ENCODE results near the gene ITM2C.
A peak's percentile ranks its signal among the peaks of the same experiment; 100 is the strongest.

Gene ITM2C

DNA sequence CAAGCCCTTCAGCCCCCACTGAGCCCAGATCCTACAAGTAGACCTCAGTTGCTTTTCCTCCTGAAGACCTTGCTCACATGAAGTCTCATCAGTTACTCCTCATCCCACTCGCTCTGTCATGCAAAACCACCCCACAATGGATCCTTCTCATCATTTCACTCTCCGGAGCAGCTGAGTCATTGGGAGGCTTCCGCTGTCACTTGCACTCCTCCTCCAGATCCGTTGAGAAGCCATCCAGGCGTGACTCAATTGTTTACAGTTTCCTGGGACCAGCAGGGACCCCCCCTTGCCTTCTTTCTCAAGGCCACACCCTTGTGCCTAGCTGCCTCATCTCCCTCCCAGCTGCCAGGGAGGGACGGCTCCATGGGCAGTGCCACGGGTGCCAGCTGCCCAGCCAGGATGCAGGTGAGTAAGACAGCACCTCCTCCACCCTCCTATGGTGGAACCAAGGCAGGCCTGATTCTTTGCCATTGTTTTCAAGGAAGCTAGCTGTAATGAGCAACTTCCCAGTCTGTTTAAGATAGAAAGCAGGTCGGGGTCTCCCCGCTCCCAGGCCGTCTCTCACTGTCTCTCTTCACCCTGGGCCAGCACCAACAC is 44.0 kb downstream of the ITM2C start:
- DNase-seq, result no peak

DNA sequence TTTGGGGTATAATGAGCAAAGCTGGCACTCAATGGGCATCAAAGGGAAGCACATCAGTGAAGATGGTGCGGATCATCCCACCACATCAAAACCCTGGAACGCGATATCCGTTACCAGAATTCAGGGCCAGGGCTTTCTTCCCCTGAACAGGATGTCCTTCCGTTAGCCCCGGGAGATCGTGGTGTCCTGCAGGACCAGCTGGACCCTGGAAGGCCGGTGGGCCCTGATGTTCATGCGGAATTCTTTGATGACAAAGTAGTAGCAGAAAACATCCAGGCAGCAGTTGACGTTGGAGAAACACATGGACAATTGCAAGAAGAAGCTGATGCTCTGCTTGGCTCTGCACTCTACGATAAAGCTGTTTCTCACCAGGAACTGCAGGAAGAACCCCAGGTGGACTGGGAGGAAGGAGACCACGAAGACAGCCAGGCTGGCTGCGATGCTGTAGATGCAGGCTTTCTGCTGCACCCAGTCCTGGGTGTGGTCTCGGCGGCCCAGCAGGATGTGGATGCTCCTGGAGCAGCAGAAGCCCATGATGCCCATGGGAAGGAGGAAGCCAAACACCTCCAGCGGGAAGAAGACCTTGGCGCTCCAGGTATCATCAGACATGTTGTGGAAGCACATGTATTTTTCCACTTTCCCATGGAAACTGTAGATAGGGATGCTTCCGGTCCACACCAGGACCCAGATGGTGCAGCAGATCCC is 45.3 kb downstream of the ITM2C start:
- no peak for DNase-seq

DNA sequence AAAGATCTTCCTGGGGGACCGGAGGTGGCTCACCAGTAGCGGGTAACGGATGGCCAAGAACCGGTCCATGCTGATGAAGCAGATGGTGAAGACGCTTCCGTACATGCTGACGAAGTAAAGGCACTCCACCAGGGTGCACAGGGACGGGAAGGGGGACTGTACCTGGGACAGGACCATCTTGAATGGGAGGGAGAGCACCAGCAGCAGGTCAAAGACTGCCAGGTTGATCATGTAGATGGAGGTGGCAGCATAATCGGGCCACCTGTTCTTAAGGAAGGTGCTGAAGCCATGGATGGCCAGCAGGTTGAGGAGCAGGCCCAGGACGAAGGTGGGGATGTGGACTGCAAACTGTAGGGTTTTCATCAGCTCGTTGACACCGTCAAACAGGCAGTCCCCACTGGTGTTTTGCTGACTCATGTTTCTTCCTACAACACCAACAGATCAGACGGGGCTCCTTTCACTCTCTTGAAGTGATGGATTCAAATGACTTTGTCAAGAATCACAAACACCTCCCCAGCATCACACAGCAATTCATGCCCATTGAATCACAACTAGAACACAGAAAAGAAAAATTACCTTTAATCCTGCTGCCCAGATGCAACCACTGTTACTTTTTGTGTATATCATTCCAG is 45.9 kb downstream of the ITM2C start:
- no peak for DNase-seq

DNA sequence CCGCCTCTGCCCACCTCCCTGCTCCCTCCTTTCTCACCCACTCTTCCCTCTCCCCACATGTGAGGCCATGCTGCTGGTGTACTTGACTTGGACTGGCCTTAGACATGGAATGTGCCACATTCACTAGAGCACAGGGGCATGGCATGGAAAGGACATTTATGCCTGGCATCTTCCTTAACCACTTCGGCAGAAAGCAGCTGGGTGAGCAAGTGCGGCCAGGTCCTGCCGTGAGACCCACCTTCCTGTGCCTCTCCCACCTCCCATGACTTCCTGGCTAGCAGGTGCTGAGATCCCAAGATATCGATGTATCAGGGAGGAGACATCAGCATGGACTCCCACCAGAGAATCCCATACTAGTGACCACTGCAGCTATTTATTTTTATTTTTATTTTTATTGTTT is 47.3 kb downstream of the ITM2C start:
- DNase-seq, result no peak

DNA sequence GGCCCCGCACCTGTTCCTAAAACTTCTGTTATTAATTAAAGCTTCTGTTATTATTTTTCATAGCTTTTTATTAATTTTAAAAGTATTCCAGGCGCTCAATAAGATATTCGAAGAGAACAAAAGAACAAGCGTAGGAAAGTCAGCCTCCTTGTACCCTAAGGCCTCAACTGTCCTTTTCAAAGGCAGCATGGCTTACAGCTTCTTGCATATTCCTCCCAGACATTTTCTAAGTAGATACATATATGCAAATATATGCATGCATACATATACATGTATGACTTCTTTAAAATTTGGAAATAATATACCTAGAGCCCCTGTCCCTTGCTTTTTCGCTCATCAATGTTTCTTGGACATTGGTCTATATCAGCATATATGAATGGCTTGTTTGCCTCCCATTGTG is 48.0 kb downstream of the ITM2C start:
- no peak for DNase-seq

DNA sequence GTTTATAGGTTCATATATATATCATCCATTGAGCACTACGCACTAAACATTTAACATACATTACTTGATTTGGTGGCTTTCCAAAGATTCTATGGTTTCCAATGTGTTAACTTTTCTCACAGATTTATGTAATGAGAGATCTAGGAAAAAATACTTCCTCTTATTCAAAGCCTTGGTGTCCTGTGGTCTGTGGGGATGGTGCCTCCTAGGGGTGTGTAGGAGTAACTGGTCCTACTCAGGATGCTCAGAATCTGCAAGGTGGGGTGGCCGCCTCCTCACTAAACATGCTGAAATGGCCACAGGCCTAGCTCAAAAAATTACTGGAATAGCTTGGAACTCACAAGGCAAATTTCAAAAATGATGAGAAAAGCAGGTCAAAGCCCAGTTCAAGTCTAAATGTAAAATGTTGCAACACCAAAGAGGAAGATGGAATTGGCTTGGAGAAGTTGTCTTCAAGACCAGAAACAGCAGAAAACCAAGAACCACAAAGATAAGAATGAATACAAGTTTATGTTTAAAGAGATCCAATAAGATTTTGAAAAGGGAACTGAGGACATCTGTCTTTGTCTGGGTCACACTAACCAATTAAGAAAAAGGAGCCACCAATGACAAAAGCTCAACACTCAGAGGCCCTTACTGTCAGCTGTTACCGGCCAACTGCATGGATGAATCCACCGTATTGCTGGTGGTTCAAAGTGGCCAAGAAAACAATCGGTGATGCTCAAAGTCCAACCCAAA is 48.8 kb downstream of the ITM2C start:
- peak; percentile 27 to 57 for DNase-seq

DNA sequence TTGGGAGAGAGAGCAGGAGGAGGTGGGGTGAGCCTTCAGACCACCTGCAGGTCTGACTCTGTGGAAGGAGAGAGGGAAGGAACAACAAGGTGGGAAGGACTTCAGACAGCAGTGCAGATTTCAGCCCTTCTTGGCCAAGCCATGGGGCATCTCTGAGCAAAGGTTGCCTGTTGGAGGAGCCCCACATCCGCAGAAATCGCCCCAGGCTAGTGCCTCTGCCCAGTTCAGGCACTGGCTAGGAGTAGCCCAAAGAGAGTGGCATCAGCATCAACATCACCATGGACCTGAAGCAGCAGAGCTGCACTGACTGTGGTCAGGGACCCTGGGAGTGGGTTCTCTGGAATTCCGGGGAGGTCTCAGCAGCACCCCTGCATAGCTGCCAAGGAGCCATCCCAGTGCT is 50.1 kb downstream of the ITM2C start:
- no peak for DNase-seq

DNA sequence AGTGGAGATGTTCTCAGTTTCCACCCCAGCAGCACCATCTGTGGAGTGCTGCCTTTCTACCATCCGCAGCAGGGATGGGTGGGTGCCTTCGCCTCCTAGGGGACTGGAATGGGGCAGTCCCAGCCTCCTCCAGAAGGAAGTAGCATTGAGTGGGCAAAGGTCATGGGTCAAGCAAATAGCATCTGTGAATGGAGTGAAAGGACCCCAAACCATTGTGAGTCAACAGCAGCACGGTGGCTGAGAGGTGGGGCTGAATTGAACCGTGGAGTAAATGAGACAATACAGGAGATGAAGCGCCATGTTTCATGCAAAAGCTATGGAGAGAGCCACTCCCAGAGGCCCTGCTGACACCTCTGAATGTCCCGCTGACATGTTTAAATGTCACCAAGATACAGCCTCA is 50.6 kb downstream of the ITM2C start:
- DNase-seq, result no peak

DNA sequence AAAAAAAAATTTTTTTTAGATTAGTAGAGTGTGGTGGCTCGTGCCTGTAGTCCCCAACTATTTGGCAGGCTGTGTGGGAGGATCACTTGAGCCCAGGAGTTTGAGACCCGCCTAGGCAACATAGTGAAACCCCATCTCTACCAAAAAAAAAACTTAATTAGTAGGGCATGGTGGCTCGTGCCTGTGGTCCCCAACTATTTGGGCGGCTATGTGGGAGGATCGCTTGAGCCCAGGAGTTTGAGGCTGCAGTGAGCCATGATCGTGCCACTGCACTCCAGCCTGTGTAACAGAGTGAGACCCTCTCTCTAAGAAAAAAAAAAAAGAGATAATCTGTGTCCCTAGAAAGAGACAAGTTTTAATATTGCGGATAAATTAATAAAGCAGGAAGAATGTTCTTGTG is 51.5 kb downstream of the ITM2C start:
- DNase-seq, result no peak

DNA sequence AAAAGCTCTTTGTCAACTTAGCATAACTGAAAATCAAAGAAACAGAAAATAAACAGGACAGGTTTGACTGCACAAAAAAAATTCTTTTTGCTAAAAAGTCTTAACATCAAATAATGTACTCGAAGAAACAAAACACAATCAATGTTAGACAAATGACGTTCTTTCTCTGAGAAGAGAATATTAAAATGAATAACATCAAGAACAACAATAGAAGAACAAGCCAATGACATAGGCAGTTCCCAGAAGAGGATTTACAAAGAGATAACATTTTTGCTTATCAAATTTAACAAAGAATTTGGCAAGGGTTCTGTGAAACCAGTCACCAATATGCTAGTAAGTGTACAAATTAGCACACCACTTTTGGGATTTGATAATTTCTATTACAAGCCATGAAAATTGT is 54.5 kb downstream of the ITM2C start:
- DNase-seq, result no peak

DNA sequence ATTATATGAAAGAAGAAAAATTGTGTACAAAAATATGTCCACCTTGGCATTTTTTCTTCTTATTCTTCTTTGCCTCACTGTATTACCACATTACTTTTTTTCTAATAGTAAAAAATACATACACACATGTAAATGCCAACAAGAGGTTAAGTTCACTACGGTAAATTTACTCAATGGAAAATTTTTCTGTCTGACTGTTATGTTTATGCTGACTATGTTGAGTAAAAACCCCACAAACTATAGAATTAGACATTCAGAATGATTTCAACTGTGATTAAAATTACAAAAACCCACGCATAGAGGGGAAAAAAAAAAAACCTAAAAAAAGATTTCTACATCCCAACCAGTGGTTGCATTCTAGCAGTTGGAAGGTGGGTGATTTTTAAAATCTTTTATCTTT is 54.9 kb downstream of the ITM2C start:
- no peak for DNase-seq

DNA sequence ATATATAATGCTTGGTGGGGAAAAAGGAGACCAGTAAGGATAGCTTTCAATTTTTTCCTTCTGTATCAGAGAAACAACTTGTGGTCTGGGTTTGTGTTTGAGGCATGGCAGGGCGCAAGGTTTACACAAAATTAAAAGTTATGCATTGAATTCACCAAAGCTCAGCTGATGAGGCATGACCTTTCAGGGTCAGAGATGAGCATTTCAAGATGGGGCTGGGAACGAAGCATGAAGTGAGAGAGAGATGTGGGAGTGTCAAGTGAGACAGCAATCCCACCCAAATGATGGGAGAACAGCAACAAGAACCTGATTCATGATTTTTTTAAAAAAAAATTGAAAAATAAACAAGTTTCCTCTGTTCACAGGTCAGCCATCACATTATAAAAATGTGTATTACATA is 55.4 kb downstream of the ITM2C start:
- no peak for DNase-seq

DNA sequence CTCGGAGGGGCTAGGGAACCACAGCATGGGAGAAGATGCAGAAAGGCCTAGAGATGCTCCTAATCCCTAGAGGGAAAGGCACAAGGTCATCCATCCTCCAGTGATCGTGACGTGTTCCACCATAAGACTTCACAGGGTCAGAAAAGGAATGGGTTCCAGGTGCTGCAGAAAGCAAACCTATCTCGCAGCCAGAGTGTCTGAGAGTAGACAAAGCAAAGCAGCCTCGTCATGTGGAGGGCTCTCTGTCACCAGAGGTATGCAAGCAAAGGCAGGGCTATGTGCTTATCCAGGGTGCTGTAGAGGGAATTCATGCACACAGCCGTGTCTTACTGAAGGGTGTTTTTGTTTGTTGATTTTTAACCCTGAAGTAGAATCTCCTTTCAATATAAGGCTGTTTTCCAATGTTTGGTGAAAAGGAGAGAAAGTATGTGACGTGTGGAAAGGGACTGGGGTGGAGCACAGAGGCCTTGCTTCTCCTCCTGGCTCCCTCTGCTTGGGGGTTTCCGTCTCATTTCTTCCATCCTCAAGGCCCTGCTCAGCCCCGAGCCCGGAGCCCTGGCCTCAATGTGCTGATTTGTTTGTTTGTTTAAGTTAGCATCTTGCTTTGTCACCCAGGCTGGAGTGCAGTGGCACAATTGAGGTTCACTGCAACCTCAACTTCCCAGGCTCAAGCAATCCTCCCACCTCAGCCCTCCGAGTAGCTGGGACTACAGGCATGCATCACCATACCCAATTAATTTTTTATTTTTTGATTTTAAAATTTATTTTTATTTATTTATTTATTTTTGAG is 57.3 kb downstream of the ITM2C start:
- no peak for DNase-seq

DNA sequence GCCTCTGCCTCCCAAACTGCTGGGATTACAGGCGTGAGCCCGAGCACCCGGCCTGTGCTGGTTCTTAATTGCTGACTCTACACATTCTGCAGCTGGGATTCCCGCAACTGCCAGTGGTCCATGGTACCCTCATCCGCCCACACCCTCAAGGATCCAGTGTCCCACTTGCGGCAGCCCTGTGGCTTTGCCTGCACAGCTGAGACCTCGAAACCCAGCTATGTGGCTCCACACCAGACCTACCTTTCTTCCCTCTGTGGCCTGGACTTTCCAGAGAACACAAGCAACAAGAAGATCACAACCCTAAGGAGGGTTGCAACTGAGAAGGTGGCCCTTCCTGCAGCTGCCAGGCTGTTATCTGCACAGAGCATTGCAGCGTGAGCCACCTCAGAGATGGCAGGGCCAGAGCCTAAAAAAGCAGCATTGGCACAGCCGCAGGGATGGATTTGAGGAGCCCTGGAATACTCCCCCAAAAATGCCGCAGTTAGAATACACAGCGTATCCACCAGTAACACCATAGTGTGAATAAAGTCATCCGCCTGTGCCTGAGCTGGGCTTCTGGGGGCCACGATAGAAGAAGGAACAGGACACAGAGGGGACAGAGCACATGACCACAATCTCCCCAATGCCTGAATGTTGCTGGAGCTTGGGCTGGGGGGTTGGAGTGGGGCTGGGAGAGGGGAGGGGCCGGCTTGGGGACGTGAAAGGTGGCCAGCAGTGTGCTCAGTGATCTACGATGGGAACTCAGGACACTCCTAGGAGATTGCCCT is 58.4 kb downstream of the ITM2C start:
- DNase-seq, result no peak

DNA sequence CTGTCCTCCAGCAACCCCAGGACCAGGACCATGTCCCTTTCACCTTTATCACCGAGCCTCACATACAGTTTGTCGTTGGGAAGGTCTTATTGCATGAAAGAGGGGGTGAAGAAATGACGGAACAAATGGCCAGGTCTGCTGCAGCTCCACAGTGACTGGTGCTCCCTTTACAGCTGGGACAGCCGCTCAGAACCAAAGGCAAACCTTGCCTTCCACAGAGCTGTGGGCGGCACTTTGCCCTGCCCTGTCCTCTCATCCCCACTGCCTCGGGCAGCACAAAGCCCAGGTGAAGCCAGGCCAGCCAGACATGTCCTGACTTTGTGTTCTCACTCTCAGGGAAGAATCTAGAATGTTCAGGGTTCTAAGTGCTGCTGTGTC is 59.3 kb downstream of the ITM2C start:
- no peak for DNase-seq

DNA sequence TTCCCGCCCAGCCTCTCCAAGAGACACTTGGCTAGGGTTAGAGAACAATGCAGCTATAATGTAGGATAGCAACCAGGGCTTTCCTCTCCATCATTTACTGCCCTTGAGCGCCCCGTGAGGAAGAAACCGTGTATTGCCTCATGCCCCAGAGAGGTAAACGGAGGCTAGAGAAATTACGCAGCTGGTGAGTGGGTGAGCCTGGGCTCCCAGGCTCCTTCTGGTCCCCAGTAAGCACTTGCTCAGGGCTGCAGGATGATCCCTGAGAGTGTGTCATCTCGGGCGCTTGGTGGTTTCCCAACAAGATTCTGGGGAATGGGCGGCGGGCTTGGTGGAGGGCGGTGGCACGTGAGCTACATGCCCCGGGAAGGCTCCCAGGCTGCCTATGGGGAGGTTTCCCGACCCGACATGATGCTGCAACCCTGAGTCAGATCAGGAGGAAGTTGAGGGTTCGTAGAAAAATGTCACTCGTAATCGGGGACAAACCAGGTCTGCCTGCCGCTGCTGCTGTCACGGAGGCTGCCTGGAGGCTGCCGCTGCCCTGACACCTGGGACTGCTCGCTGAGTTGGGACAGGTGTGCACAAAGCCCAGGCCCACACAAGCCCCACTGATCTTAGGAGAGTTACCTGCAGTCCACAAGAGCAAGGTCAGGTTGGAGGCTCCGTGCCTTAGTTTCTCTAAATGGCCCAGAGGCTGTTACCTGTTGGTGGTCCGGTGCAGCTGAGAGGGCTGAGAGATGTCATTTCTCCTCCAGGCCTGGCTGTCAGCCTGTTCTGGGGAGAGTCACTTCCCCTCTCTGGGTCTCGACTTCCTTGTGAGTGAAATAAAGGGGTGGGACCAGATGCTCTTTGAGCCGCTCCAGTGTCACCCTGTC is 60.0 kb downstream of the ITM2C start, which contains the start of gene GPR55:
Gene GPR55, minus strand, starts transcription at position 773 of the 872 bp plus-strand sequence. CDS start 14,280 bp downstream, outside the sequence.
- DNase-seq, result peak; percentile 53 to 59

DNA sequence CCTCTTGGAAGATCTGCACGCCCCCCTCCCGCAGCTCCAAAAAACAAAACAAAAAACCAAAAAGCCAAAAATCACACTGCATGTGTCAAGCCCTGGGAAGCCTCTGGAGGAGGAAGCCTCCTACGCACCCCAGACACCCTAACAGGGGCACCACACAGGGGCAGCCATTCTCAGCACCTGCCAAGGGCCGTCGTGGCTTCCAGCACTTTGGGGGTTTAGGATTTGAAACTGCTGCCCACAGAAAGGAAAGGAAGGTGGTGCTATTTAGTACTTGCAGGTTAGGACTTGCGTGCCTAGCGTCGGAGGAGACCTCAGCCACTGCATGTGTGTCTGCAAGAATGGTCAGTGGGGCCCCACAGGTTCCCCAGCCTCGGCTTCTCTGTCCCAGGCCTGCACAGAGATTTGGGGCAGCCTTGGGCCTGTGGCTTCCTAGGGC is 60.7 kb downstream of the ITM2C start:
- DNase-seq, result no peak

DNA sequence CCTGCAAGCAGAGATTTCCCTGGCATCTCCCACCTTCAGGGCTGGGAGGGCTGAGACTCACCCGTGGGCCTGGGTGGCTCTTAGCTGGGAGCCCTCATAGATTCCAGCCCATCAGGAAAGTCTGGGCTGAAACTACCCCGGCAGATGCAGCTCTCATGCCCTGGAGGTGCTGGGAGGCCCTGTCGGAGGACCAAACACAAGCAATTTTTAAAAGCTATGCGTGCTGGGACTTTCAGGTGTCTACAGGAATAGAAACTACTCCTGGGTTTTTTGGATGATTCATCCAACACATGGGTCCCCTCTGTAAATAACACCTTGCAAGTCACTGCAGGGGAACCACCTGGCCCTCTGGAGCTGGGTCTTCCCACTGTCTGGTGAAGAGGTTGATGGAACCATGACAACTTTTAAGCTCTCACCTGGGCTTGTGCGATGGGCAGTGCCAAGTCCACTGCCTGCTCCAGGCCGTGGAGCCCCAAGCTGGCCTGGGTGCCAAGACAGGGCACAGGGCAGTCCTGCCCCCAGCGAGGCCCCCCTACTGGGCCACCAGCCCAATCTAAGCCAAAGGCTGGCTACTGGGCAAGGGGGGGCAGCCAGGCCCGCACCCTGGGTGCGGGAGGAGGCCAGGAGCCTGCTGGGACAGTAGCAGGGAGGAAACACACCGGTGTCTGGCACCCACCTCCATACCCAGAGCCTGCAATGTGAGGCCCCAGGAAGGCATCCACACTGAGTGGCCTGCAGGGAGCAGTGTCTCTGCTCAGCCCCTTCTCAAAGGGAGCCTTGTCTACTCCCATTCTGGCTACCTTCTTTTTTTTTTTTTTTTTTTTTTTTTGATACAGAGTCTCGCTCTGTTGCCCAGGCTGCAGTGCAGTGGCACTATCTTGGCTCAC is 61.4 kb downstream of the ITM2C start:
- no peak for DNase-seq

DNA sequence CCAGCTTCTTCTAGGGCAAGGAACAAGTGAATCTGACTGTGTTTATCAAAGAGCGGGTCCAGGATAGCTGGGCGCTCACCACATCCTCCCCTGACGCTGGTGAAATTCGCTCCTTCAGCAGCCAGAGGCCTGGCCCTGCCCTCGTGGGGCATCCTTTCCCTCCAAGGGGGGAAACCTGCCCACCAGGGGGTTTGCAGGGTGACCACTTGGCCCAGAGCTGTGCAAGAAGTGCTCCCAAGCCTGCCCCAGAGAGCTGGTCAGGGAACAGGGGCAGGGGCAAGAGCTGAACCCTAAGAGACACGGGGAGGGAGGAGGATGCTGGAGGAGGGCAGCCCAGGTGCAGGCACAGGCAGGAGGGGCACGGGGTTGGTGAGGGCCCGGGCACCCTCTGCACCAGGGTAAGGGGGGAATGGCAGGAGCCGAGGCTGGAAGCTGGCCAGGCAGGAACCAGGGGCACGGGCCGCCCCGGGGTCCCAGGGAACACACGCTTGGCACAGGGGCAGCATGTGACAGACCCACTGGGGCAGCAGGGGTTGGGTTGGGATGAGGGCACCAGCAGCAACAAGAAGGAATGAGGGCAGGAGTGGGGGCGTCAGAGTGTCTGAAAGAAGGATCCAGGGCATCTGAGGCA is 63.1 kb downstream of the ITM2C start:
- no peak for DNase-seq

Measured in CD4-positive, alpha-beta T cell treated with Interferon alpha-2 for 1 hour (primary cell).